ENCODE results near the gene EID2. TPM values are rescaled to one million over a fixed set of nuclear protein-coding genes. Genes with fewer than 3 reads are reported as not detected.
A peak's percentile ranks its signal among the peaks of the same experiment; 100 is the strongest.

EID2 gene
- total and polyA plus RNA-seq, 2 of the 13 experiments (the other 11 are each of a cell fraction or from before 2014, with no cell fraction given): 3.7 to 14.1 TPM

DNA sequence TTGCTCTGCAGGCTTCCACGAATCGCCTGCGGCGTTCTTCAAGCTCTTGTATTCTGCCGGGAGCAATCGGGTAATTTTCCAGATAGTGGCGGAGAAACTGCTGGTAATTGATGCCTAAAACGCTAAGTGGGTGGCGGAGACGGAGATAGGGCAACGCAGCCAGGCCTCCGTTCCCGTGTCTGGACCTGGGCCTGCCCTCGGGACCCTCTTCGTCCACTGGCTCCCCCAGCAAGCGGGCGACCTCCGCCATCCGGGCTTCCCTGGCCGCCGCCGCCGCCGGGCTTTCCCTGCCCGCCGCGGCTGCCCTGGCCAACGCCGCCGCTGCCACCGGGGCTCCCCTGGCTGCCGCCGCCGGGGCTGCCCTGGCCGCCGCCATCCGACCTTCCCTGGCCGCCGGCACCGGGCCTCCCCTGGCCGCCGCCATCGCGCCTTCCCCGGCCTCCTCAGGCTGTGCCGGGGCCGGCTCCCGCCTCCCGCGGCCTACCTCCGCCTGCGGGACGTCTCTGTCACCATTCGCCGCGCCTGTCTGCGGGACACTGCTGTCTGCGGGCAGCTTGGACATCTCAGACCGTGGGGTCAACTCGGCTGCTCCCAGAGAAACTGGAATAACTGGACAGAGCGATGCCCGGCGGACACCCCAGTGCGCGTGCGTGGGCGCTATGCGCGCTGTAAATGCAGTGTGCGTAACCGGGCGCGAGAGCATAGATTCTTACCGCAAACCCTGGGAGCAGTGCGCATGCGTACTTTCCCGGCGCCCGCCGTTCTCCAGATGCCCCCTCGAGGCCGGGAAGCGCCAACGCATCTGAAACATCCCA, at the start of gene EID2 (continued):
- TF ChIP-seq, protein P1, sequence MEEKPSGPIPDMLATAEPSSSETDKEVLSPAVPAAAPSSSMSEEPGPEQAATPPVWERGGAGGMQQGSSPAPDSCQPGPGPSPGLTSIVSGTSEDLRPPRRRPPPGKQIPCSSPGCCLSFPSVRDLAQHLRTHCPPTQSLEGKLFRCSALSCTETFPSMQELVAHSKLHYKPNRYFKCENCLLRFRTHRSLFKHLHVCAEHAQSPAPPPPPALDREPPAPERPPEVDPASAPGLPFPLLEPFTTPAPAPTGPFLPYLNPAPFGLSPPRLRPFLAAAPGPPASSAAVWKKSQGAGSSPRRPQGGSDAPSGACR (CRISPR knock-in tag; IDR thresholded peaks at IDR 0.05): no peak
- TF ChIP-seq KLF6 (CRISPR knock-in tag; IDR thresholded peaks at IDR 0.05) (no peak; the same call in 1 of the 2 replicates), ZNF24 (IDR thresholded peaks at IDR 0.05) (no peak), BORCS8-MEF2B (CRISPR knock-in tag; IDR thresholded peaks at IDR 0.05) (peak; percentile 62), YEATS2 (CRISPR knock-in tag; IDR thresholded peaks at IDR 0.05; ENCODE audit: borderline replicate concordance) (peak; percentile 79; the same call in 1 of the 2 replicates), ZNF383 (CRISPR knock-in tag; IDR thresholded peaks at IDR 0.05; ENCODE audit: borderline replicate concordance) (no peak), SKI (IDR thresholded peaks at IDR 0.05; ENCODE audit: partially characterized antibody) (peak; percentile 37), ZNF747 (CRISPR knock-in tag; IDR thresholded peaks at IDR 0.05; ENCODE audit: borderline replicate concordance) (no peak), ZNF749 (CRISPR knock-in tag; IDR thresholded peaks at IDR 0.05; ENCODE audit: borderline replicate concordance) (peak; percentile 31; the same call in 1 of the 2 replicates), ZNF18 (CRISPR knock-in tag; IDR thresholded peaks at IDR 0.05; ENCODE audit: insufficient replicate concordance) (no peak), ZKSCAN8 (CRISPR knock-in tag; IDR thresholded peaks at IDR 0.05; ENCODE audit: borderline replicate concordance) (0 out of 2 replicates have a peak, but pooled peaks have one; percentile 26), NONO (IDR thresholded peaks at IDR 0.05) (no peak), NONO (CRISPR knock-in tag; conservative IDR thresholded peaks at IDR 0.05) (0 out of 2 replicates have a peak, but pooled peaks have one; percentile 45), NR2F1 (CRISPR knock-in tag; IDR thresholded peaks at IDR 0.05) (no peak), SMARCC2 (IDR thresholded peaks at IDR 0.05) (no peak), NCOA2 (CRISPR knock-in tag; IDR thresholded peaks at IDR 0.05) (no peak), MEF2D (CRISPR knock-in tag; IDR thresholded peaks at IDR 0.05) (no peak), SALL1 (CRISPR knock-in tag; IDR thresholded peaks at IDR 0.05) (peak; percentile 66), HNRNPLL (IDR thresholded peaks at IDR 0.05; ENCODE audit: low read depth, low read length, poor library complexity, severe bottlenecking) (peak; percentile 99), ZNF546 (CRISPR knock-in tag; conservative IDR thresholded peaks at IDR 0.05) (no peak)
- TF ChIP-seq, protein P2, sequence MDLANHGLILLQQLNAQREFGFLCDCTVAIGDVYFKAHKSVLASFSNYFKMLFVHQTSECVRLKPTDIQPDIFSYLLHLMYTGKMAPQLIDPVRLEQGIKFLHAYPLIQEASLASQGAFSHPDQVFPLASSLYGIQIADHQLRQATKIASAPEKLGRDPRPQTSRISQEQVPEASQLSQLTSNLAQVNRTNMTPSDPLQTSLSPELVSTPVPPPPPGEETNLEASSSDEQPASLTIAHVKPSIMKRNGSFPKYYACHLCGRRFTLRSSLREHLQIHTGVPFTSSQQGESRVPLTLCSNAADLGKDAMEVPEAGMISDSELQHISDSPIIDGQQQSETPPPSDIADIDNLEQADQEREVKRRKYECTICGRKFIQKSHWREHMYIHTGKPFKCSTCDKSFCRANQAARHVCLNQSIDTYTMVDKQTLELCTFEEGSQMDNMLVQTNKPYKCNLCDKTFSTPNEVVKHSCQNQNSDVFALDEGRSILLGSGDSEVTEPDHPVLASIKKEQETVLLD (CRISPR knock-in tag; IDR thresholded peaks at IDR 0.05; ENCODE audit: low read depth): no peak
- TF ChIP-seq, protein P3, sequence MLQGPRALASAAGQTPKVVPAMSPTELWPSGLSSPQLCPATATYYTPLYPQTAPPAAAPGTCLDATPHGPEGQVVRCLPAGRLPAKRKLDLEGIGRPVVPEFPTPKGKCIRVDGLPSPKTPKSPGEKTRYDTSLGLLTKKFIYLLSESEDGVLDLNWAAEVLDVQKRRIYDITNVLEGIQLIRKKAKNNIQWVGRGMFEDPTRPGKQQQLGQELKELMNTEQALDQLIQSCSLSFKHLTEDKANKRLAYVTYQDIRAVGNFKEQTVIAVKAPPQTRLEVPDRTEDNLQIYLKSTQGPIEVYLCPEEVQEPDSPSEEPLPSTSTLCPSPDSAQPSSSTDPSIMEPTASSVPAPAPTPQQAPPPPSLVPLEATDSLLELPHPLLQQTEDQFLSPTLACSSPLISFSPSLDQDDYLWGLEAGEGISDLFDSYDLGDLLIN (CRISPR knock-in tag; IDR thresholded peaks at IDR 0.05; ENCODE audit: borderline replicate concordance): no peak
- TF ChIP-seq, protein P4, sequence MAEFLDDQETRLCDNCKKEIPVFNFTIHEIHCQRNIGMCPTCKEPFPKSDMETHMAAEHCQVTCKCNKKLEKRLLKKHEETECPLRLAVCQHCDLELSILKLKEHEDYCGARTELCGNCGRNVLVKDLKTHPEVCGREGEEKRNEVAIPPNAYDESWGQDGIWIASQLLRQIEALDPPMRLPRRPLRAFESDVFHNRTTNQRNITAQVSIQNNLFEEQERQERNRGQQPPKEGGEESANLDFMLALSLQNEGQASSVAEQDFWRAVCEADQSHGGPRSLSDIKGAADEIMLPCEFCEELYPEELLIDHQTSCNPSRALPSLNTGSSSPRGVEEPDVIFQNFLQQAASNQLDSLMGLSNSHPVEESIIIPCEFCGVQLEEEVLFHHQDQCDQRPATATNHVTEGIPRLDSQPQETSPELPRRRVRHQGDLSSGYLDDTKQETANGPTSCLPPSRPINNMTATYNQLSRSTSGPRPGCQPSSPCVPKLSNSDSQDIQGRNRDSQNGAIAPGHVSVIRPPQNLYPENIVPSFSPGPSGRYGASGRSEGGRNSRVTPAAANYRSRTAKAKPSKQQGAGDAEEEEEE (CRISPR knock-in tag; IDR thresholded peaks at IDR 0.05; ENCODE audit: borderline replicate concordance): no peak

Data from HepG2 (cell line).